ENCODE measurements around the gene SPINT2.
"Not testable (repeated sequence)": the region's sequence is repeated elsewhere in the genome, so short reads cannot be mapped to it uniquely, and the experiment has no call there.

Gene SPINT2

GRCh38 chr19:38227287-38228004, 36.9 kb upstream of the SPINT2 start:
- TF ChIP-seq, protein P1, sequence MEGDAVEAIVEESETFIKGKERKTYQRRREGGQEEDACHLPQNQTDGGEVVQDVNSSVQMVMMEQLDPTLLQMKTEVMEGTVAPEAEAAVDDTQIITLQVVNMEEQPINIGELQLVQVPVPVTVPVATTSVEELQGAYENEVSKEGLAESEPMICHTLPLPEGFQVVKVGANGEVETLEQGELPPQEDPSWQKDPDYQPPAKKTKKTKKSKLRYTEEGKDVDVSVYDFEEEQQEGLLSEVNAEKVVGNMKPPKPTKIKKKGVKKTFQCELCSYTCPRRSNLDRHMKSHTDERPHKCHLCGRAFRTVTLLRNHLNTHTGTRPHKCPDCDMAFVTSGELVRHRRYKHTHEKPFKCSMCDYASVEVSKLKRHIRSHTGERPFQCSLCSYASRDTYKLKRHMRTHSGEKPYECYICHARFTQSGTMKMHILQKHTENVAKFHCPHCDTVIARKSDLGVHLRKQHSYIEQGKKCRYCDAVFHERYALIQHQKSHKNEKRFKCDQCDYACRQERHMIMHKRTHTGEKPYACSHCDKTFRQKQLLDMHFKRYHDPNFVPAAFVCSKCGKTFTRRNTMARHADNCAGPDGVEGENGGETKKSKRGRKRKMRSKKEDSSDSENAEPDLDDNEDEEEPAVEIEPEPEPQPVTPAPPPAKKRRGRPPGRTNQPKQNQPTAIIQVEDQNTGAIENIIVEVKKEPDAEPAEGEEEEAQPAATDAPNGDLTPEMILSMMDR (IDR thresholded peaks at IDR 0.05; ENCODE audit: unreplicated experiment in 3 of 3), result no peak
- H3K4me3 Mint-ChIP-seq, result peak overlapping the region; percentile 71 to 76 (median 73)
- peaks cover 14% of the 10 kb centered on the region for H3K4me1 Mint-ChIP-seq
- H3K27me3 Mint-ChIP-seq (ENCODE audit: low read depth), result peaks cover 33% of the 10 kb centered on the region
- no peaks in the 10 kb centered on the region for H3K36me3 Mint-ChIP-seq (ENCODE audit: low read depth)
- H3K27ac Mint-ChIP-seq, result peak overlapping the region in 1 of 3 experiments; percentile 3
- no peaks in the 10 kb centered on the region for H3K9me3 Mint-ChIP-seq

- Mint-ChIP-seq H3K4me1 (peaks cover 12% of the 10 kb centered on the region), H3K27me3 (ENCODE audit: low read depth) (peaks cover 35% of the 10 kb centered on the region), H3K4me3 (peak overlapping the region; percentile 71 to 76 (median 73)), H3K9me3 (no peaks in the 10 kb centered on the region), H3K27ac (no peak overlapping the region), H3K36me3 (ENCODE audit: low read depth) (no peaks in the 10 kb centered on the region)
- TF ChIP-seq, protein P1 (IDR thresholded peaks at IDR 0.05; ENCODE audit: unreplicated experiment in 3 of 3), result no peak
Measured at GRCh38 chr19:38228005-38228377, 36.4 kb upstream of the SPINT2 start.

DNA sequence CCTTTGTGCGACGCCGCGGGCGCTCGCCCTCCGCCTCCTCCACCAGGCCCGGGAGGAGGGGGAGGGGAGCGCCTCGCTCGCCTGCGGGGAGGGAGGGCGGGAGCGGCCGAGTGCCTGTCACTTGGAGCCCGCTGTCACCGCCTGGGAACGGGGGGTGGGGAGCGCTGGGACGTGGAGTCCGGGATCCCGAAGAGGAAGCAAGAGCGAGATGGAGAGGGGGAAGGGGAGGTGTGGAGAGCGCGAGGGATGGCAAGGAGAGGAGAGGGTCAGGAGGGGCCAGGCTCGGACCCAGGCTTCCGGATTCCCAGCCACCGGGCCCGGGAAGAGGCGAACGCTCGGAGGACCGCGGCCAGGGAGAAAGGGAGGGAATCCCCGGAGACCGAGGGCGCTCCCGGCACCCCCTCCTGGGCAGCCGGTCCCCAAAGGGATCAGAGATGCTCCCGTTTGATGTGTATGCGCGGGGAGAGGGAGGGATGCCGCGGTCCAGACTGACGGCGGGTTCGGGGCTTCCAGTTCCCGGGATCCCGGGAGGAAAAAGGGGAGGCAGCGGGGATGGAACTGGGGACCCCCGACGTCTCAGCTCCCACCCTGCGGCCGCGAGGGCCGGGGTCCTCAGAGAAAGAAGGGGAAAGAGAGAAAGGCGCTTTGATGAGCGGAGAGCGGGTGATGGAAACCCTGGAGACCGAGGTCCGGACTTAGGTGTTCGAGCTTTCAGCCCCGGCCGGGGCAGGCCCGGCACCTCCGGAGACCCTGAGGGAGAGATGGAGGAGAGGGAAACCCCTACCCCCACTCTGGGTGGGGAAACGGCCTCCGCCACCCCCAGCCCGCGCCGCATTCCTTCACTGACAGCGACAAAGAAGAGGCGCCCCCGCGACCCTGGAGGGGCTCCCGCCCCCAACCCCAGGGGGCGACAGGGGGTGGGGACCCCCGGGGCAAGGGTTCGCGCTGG, 35.6 kb upstream of the SPINT2 start:
- TF ChIP-seq, protein P1 (IDR thresholded peaks at IDR 0.05; ENCODE audit: unreplicated experiment in 3 of 3), result no peak

DNA sequence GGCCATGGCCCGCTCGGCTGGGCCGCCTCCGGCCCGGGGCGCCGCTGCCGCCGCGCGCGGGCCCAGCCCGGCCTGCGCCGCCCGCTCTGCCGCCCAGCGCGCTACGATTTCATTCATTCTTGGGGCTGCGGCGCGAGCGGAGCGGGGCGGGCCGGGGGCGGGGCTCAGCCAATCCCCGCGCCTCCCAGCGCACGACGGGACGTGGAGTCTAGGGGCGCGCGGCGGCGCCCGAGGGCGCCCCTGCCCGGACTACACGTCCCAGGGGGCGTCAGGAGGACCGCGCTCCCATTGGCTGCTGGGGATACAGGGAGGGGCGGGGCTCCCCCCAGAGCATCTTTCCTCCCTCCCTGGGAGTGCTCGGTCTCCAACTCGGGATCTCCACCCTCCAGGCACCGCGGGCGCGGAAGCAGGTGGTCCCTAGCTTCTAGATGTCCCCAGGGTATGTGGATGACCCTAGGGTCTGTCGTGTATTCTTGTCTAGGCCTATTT, 34.7 kb upstream of the SPINT2 start:
- H3K27me3 Mint-ChIP-seq (ENCODE audit: low read depth), result peaks cover 39% of the 10 kb centered on the region
- TF ChIP-seq, protein P1 (IDR thresholded peaks at IDR 0.05; ENCODE audit: unreplicated experiment in 3 of 3), result no peak
- H3K36me3 Mint-ChIP-seq (ENCODE audit: low read depth), result no peaks in the 10 kb centered on the region
- H3K27ac Mint-ChIP-seq, result no peak overlapping the region
- peak overlapping the region; percentile 66 to 73 (median 68) for H3K4me3 Mint-ChIP-seq
- H3K9me3 Mint-ChIP-seq, result no peaks in the 10 kb centered on the region
- H3K4me1 Mint-ChIP-seq, result no peaks in the 10 kb centered on the region

More for the DNA sequence above, 35.6 kb upstream of the SPINT2 start:
- Mint-ChIP-seq H3K4me3 (peak overlapping the region; percentile 70 to 84 (median 75)), H3K9me3 (no peaks in the 10 kb centered on the region), H3K36me3 (ENCODE audit: low read depth) (no peaks in the 10 kb centered on the region), H3K27me3 (ENCODE audit: low read depth) (peaks cover 38% of the 10 kb centered on the region), H3K4me1 (peaks cover 6% of the 10 kb centered on the region), H3K27ac (no peak overlapping the region)

DNA sequence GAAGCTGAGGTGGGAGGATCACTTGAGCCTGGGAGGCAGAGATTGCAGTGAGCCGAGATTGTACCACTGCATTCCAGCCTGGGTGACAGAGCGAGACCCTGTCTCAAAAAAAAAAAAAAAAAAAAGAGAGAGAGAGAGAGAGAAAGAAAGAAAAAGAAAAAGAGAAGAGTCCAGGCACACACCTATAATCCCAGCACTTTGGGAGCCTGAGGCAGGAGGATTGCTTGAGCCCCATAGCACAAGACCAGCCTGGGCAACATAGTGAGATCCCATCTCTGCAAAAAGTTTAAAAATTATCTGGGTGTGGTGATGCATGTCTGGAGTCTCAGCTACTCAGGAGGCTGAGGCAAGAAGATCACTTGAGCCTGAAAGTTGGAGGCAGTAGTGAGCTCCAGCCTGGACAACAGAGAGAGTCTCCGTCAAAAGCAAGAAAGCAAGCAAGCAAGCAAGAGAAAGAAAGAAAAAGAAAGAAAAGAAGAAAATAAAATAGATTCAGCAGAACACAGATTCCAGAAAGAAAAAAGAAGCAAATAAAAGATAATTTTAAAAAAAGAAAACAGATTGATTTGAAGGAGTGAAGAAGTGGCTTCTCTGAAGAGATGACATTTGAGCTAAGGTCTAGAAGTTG, 33.8 kb upstream of the SPINT2 start:
- not testable (repeated sequence) for H3K9me3 Mint-ChIP-seq; H3K36me3 Mint-ChIP-seq (ENCODE audit: low read depth); H3K27ac Mint-ChIP-seq; H3K4me1 Mint-ChIP-seq
- peaks cover 39% of the 10 kb centered on the region for H3K27me3 Mint-ChIP-seq (ENCODE audit: low read depth)
- peak overlapping the region in 1 of 3 experiments; percentile 6 for H3K4me3 Mint-ChIP-seq

DNA sequence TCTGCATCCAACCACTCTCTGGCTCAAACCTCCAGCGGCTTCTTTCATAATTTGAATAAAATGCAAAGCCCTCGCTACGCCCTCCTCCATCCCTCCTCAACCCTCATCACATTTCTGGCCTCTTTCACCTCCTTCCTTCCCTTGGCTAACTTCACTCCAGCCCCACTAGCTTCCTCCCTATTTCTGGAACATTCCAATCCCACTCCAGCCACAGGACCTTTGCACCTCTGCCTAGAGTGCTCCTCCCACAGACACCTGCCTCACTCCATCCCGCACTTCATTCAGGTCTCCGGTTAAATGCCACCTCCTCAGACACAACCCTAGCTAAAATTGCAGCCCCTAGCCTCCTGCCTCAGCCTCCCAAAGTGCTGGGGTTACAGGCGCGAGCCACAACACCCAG, 32.5 kb upstream of the SPINT2 start:
- no peaks in the 10 kb centered on the region for H3K36me3 Mint-ChIP-seq (ENCODE audit: low read depth)
- peaks cover 34% of the 10 kb centered on the region for H3K27me3 Mint-ChIP-seq (ENCODE audit: low read depth)
- no peaks in the 10 kb centered on the region for H3K9me3 Mint-ChIP-seq
- no peaks in the 10 kb centered on the region for H3K4me1 Mint-ChIP-seq
- H3K4me3 Mint-ChIP-seq, result peak overlapping the region in 2 of 3 experiments; percentile 20 to 37
- TF ChIP-seq, protein P1 (IDR thresholded peaks at IDR 0.05; ENCODE audit: unreplicated experiment in 3 of 3), result no peak
- H3K27ac Mint-ChIP-seq, result no peak overlapping the region

Measured in nephron (organoid).